ENCODE results near the gene MYCBPAP.

- no peak for TF ChIP-seq CTCF (IDR thresholded peaks at IDR 0.05; ENCODE audit: low read length)
- no peak for TF ChIP-seq EZH2 (IDR thresholded peaks at IDR 0.05; ENCODE audit: borderline replicate concordance, low read length)
Measured at GRCh38 chr17:50577451-50577954, 69.3 kb downstream of the MYCBPAP start.
